SIG-M5 treated with dmso at 0.1 percent for 504 hours (cell line): ENCODE results near the gene TTC3.

ENCODE experiments used
- DNase-seq: peaks from one replicate; lab custom pipeline; 2025; ENCODE audit not compliant: unreplicated experiment; lab: John Stamatoyannopoulos, UW

TTC3 gene

GRCh38 chr21:37244501-37245095 is 171.5 kb downstream of the TTC3 start:
- DNase-seq, result no peak

GRCh38 chr21:37245151-37245550 is 172.1 kb downstream of the TTC3 start:
- no peak for DNase-seq

GRCh38 chr21:37248298-37248697 is 175.2 kb downstream of the TTC3 start:
- DNase-seq, result no peak

- no peak for DNase-seq
These were observed 176.3 kb downstream of the TTC3 start for GRCh38 chr21:37249112-37249904.

- DNase-seq, result peak; percentile 91
These were observed 178.2 kb downstream of the TTC3 start for GRCh38 chr21:37251294-37251634.
